ENCODE data around the gene SCYGR7. TPM values are rescaled to one million over a fixed set of nuclear protein-coding genes. Genes with fewer than 3 reads are reported as not detected.

SCYGR7 gene, protein sequence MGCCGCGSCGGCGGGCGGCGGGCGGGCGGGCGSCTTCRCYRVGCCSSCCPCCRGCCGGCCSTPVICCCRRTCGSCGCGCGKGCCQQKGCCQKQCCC
- total RNA-seq: not detected
- long read RNA-seq: 0 reads

DNA sequence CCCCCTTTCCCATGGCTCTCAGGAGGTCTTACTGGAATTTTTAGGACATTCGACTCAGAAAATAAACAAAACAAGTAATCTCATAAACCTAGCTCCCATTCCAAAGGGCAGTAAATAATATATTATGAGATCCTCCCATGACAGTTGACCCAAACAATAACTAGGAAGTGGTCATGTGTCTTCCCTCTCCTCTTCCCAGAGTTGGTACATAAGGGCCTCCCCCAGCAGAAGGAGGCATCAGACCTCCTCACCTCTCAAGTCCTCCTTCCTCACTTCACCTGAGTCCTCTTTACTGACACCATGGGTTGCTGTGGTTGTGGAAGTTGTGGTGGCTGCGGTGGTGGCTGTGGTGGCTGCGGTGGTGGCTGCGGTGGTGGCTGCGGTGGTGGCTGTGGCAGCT, at the start of gene SCYGR7:
Gene SCYGR7, plus strand, starts transcription at position 301 of the 400 bp plus-strand sequence. Its CDS starts 0 bp downstream, at position 301.
- no peak for ATAC-seq
- H3K4me3 ChIP-seq: no peak within 1 kb of the TSS
- intact Hi-C loops (cut with DNase I): no loop called here
- no peaks in the 10 kb centered on the region for H3K27me3 ChIP-seq
- no peaks in the 10 kb centered on the region for H3K4me1 ChIP-seq
- H3K36me3 ChIP-seq: no peaks in the 10 kb centered on the region
- no peak for DNase-seq
- H3K27ac ChIP-seq: no peak within 1 kb of the TSS
- TF ChIP-seq, protein P1, sequence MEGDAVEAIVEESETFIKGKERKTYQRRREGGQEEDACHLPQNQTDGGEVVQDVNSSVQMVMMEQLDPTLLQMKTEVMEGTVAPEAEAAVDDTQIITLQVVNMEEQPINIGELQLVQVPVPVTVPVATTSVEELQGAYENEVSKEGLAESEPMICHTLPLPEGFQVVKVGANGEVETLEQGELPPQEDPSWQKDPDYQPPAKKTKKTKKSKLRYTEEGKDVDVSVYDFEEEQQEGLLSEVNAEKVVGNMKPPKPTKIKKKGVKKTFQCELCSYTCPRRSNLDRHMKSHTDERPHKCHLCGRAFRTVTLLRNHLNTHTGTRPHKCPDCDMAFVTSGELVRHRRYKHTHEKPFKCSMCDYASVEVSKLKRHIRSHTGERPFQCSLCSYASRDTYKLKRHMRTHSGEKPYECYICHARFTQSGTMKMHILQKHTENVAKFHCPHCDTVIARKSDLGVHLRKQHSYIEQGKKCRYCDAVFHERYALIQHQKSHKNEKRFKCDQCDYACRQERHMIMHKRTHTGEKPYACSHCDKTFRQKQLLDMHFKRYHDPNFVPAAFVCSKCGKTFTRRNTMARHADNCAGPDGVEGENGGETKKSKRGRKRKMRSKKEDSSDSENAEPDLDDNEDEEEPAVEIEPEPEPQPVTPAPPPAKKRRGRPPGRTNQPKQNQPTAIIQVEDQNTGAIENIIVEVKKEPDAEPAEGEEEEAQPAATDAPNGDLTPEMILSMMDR (IDR thresholded peaks at IDR 0.05): no peak
- no peak for TF ChIP-seq POLR2A (IDR thresholded peaks at IDR 0.05)
- 79% methylated on average over 1 of the region's 5 CpGs for WGBS (ENCODE audit: insufficient coverage, low coverage, low lambda C conversion rate, missing lambda C conversion rate)
- H3K9me3 ChIP-seq: no peaks in the 10 kb centered on the region

DNA sequence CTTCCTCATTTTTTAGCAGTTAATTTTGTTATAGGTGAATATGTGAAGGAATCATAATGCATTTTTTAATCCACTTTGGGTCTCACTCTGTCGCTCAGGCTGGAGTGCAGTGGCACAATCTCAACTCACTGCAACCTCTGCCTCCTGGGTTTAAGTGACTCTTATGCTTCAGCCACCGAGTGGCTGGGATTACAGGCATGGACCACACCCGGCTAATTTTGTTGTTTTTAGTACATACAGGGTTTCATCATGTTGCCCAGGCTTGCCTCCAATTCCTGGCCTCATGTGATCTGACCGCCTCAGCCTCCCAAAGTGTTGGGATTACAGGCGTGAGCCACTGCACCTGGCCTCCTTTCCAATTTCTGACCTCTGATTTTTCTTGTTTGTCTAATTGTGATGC, 43.9 kb upstream of the SCYGR7 start:
- TF ChIP-seq POLR2A (IDR thresholded peaks at IDR 0.05): no peak
- TF ChIP-seq, protein P1 (IDR thresholded peaks at IDR 0.05): no peak
- DNase-seq (no peak), ATAC-seq (peak in 1 of 4 donors; percentile 39)
- Histone ChIP-seq H3K36me3 (peaks cover 0 to 11% (median 3%) of the 10 kb centered on the region in 4 donors), H3K27ac (no peak overlapping the region), H3K27me3 (no peaks in the 10 kb centered on the region), H3K4me3 (no peak overlapping the region), H3K4me1 (no peaks in the 10 kb centered on the region), H3K9me3 (no peaks in the 10 kb centered on the region)
- WGBS (ENCODE audit: insufficient coverage, low coverage, low lambda C conversion rate, missing lambda C conversion rate): 71% methylated on average over 4 of the region's 5 CpGs
- intact Hi-C loops (cut with DNase I): no loop called here

DNA sequence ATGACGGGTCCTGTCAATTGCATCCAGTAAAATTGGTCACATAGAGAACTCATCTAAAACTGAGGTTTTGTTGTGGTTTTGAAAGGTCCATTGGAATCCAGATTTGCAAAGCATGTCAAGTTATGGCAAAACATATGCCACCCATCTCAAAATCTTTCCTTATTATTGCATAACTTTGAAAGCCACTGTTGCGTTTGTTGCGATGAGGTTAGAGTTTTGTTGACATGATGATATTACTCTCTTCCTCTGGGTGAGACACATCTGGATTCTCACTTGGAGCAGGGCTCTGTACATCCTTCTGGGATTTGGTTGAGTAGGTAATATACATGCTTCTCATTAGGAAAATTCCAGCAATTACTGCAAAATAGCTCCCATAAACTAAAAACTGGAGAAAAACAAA, 40.9 kb upstream of the SCYGR7 start:
- H3K9me3 ChIP-seq: no peaks in the 10 kb centered on the region
- intact Hi-C loops (cut with DNase I): no loop called here
- no peak overlapping the region for H3K27ac ChIP-seq
- no peaks in the 10 kb centered on the region for H3K27me3 ChIP-seq
- no peak overlapping the region for H3K4me3 ChIP-seq
- DNase-seq: no peak
- H3K36me3 ChIP-seq: peaks cover 0 to 11% (median 3%) of the 10 kb centered on the region in 4 donors
- ATAC-seq: no peak
- no peaks in the 10 kb centered on the region for H3K4me1 ChIP-seq
- WGBS (ENCODE audit: insufficient coverage, low coverage, low lambda C conversion rate, missing lambda C conversion rate): 91% methylated on average over 3 of the region's 3 CpGs
- TF ChIP-seq, protein P1 (IDR thresholded peaks at IDR 0.05): no peak
- no peak for TF ChIP-seq POLR2A (IDR thresholded peaks at IDR 0.05)

DNA sequence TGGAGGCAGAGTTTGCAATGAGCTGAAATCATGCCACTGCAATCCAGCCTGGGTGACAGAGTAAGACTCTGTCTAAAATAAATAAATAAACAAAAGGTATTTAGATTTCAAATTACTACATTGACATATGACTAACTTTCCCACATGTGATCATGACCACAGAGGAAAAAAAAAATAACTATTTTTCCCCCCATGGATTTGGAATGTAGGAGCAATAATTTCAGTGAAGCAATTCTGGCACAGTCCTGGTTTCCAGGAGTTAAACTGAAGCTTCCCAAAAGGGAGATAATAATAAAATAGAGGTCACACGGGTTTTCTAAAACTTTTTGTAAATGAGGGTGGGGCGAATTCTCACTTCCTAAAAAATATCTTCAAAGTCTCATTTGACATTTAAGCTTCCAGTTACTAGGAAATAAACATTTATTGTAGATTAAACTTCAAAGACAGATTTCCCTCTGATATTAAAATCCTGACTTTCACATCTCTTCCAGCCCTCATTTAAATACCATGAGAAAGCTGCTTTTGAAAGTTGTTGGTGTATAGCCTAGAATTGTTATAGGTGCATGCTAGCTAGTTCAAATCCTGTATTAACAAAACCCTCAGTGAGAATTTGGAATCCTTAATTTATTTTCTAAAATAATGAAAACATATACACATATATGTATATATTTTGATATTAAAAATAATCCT, 31.0 kb upstream of the SCYGR7 start:
- no peak for DNase-seq

More for the DNA sequence above, 31.0 kb upstream of the SCYGR7 start:
- Histone ChIP-seq H3K36me3 (peaks cover 0 to 10% (median 0%) of the 10 kb centered on the region in 4 donors), H3K4me3 (no peak overlapping the region), H3K27ac (no peak overlapping the region), H3K9me3 (no peaks in the 10 kb centered on the region), H3K4me1 (peaks cover 0 to 5% (median 0%) of the 10 kb centered on the region in 4 donors), H3K27me3 (no peaks in the 10 kb centered on the region)
- ATAC-seq: peak in 1 of 4 donors; percentile 32
- no peak for TF ChIP-seq POLR2A (IDR thresholded peaks at IDR 0.05)
- TF ChIP-seq, protein P1 (IDR thresholded peaks at IDR 0.05): no peak
- 44% methylated on average over 2 of the region's 2 CpGs for WGBS (ENCODE audit: insufficient coverage, low coverage, low lambda C conversion rate, missing lambda C conversion rate)
- intact Hi-C loops (cut with DNase I): no loop called here
